ELR (cell line): ENCODE results near the gene JOSD2.
"Not testable (repeated sequence)": the region's sequence is repeated elsewhere in the genome, so short reads cannot be mapped to it uniquely, and the experiment has no call there.

Experiments
- DNase-seq: peaks from one replicate; pipeline ENCODE4 v3.0.0-alpha.2; 2015; ENCODE audit warnings: low read depth

Gene JOSD2

GRCh38 chr19:50547385-50548190, 36.6 kb upstream of the JOSD2 start:
- DNase-seq = no peak

- no peak for DNase-seq
Measured at GRCh38 chr19:50546527-50547221, 35.7 kb upstream of the JOSD2 start.

DNA sequence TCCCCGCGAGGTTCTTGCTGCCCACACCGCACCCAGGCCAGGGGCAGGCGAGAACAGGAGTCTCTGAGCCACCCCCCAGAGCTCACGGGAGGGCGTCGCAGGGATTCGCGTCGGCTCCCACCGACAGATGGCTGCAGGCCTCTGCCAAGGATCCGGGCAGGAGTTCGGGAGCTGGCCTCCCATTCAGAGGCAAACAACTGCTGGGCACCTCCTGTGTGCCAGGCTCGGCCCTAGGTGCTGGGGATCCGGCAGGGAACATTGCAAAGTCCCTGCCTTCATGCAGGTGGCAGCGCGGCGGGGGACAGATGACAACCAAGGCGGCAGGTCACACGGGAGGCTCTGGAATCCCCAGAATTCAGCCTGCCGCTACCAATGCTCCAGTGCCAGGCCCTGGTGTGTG, 32.0 kb upstream of the JOSD2 start:
- no peak for DNase-seq

DNA sequence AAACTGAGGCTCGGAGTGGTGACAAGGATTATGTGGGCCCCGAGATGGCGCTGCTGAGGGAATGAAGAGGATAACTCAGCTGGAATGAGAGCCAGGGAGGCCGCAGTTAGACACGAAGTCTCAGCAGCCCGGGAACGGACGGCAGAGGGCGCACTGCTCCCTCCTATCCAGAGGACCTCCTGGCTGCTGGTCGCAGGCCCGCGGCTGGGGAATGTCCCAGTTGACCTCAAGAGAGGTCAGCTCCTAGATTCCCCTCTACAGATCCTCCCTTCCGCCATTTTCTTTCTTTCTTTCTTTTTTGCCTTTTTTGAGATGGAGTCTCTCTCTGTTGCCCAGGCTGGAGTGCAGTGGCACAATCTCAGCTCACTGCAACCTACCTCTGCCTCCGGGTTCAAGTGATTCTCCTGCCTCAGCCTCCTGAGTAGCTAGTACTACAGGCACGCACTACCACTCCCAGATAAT, 26.8 kb upstream of the JOSD2 start:
- DNase-seq = peak; percentile 86

GRCh38 chr19:50537306-50537685, 26.3 kb upstream of the JOSD2 start:
- no peak for DNase-seq

GRCh38 chr19:50536662-50537305, 25.8 kb upstream of the JOSD2 start:
- DNase-seq = no peak

DNA sequence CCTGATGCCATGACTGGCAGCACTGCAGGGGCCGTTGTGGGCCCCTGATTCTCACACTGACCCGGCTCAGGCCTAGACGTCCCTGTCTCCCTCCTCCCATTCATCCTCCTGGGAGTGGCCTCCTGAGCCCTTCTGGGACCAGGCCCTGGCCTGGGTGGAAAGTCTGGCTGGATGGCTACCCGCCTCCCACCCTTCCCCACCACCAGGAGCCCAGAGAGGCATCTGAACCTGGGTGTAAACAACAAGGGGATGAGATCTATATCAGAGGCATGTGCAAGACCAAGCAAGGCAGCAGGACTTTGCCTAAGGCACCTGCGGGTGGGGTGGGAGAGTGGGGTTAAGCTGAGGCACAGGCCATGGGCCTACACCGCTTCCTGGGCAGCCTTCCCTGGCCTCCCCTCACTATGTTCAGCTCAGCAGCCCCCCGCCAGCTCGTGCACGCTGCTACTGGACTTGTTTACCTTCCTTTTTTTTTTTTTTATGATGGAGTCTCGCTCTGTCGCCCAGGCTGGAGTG, 24.7 kb upstream of the JOSD2 start:
- no peak for DNase-seq

GRCh38 chr19:50534478-50534877, 23.5 kb upstream of the JOSD2 start:
- DNase-seq = no peak

- no peak for DNase-seq
Measured at GRCh38 chr19:50532952-50533351, 22.0 kb upstream of the JOSD2 start.

DNA sequence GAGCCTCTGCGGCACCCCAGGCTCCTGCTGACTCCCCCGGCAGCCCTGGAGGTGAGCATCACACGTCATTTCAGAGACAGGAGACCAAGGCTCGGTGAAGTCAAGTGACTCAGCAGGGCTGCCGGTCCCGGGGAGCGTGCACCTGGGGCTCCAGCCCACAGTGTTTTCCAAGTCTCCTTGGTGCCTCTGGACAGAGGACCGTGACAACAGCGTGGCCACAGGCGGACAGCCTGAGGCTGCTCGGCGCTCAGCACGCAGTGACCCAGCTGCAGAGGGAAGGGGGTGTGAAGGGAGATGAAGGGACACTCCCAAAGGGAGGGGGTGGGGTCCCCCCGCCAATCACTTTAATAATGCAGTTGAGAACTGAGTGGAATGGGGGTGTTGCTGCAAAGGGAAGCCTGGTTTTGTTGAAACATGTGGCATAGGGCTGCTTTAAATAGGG, 20.2 kb upstream of the JOSD2 start:
- DNase-seq = no peak

DNA sequence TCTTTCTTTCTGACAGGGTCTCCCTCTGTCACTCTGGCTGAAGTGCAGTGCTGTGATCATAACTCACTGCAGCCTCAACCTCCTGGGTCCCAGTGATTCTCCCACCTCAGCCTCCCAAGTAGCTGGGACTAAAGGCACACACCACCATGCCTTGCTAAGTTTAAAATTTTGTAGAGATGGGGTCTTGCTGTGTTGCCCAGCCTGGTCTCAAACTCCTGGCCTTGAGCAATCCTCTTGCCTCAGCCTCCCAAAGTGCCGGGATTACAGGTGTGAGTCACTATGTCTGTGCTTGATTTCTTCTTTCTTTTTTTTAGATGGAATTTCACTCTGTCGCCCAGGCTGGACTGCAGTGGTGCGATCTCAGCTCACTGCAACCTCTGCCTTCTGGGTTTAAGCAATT, 17.1 kb upstream of the JOSD2 start:
- not testable (repeated sequence) for DNase-seq

DNA sequence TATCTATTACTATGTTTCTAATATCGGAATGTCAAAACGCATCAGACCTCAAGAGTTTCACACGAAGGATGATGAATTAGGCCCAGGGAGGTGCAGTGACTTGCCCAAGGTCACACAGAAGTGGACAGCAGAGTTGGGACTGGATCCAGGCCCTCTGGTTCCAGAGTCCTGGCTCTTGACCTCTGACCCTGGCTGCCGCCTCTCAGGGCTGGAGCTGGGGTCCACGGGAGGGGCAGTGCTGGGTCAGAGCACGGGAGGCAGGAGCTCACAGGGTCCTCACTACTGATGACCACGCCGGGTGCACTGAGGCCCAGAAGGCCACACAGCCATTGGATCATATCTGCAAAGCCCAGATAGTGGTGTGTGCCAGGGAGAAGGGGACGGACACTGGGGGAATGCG, 11.9 kb upstream of the JOSD2 start:
- no peak for DNase-seq

DNA sequence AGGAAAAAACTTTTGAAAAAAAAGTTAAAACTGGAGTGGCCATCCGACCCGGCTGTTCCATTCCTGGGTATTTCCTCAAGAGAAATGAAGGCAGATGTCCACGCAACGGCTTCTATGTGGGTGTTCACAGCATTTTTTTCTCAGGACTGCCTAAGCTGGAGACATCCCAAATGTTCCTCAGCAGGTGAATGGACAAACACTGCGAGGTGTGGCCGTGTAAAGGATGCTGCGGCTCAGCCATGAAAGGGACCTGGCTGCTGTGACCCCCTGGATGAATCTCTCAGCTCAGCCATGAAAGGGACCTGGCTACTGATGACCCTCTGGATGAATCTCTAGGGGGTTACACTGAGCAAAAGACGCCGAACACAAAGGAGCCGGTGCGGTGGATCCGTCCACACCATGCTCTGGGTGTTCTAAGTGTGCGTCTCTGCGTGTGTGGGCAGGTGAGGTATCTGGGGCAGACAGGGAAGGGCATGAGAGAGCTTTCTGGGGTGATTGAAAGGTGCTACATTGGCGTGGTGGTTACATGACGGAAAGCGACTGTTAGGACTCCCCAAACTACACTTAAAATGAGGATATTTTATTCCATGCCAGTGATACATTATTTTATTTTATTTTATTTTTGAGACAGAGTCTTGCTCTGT, 10.0 kb upstream of the JOSD2 start:
- no peak for DNase-seq

GRCh38 chr19:50519006-50519575, 8.1 kb upstream of the JOSD2 start:
- DNase-seq = no peak

- DNase-seq = no peak
Measured at GRCh38 chr19:50518091-50519005, 7.4 kb upstream of the JOSD2 start.

GRCh38 chr19:50517704-50518075, 6.7 kb upstream of the JOSD2 start:
- DNase-seq = no peak

GRCh38 chr19:50516964-50517703, 6.1 kb upstream of the JOSD2 start:
- DNase-seq = no peak

- DNase-seq = no peak
Measured at GRCh38 chr19:50516456-50516855, 5.5 kb upstream of the JOSD2 start.

- DNase-seq = no peak
Measured at GRCh38 chr19:50515168-50515561, 4.2 kb upstream of the JOSD2 start.
